ENCODE data around the gene SUGT1.

The SUGT1 gene

DNA sequence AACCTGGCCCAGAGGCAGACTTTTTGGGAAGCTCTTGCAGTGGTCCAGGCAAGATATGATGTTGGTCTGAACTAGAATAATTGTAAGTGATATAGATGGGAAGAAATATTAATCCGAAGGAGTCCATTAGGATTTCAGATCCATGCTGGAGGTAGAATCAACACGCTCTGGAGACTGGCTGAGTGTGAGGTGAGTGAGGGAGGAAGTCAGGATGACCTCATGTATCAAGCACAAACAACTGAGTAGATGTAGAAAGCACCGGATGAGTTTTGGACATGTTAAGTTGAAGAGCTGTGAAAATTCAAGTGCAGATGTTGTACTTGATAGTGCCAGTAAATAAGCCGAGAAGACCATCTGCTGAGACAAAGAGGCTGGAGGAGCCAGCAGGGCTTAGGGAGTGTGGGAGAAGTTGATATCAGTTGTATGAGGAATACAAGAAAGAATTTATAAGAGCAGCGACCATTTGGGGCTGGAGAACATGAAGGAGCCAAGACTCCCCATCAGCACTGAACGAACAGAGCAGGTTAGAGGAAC lies 92.3 kb downstream of the SUGT1 start:
- TF ChIP-seq, protein P1, sequence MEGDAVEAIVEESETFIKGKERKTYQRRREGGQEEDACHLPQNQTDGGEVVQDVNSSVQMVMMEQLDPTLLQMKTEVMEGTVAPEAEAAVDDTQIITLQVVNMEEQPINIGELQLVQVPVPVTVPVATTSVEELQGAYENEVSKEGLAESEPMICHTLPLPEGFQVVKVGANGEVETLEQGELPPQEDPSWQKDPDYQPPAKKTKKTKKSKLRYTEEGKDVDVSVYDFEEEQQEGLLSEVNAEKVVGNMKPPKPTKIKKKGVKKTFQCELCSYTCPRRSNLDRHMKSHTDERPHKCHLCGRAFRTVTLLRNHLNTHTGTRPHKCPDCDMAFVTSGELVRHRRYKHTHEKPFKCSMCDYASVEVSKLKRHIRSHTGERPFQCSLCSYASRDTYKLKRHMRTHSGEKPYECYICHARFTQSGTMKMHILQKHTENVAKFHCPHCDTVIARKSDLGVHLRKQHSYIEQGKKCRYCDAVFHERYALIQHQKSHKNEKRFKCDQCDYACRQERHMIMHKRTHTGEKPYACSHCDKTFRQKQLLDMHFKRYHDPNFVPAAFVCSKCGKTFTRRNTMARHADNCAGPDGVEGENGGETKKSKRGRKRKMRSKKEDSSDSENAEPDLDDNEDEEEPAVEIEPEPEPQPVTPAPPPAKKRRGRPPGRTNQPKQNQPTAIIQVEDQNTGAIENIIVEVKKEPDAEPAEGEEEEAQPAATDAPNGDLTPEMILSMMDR (conservative IDR thresholded peaks at IDR 0.05; ENCODE audit: control insufficient read depth, insufficient read depth, low read depth, low read length), result no peak
- DNase-seq (ENCODE audit: low read depth), result no peak
- H3K4me3 ChIP-seq (ENCODE audit: control insufficient read depth, low read depth, low read length), result no peak overlapping the region

DNA sequence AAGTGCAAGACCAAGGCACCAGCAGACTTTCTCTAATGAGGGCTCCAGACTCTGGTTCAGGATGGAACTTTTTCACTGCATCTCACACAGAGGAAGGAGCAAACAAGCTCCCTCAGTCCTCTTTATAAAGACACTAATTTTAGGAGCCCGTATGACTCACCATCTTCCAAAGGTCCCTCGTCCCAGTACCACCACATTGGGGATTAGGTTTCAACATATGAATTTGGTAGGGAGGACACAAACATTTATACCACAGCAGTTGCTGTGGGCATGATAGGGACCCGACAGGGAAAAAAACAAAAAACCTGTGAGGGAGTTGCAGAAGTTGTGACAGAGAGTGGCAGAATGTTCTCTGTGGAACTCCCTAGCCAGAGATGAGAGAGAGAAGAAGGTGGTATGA lies 93.5 kb downstream of the SUGT1 start:
- TF ChIP-seq, protein P1 (conservative IDR thresholded peaks at IDR 0.05; ENCODE audit: control insufficient read depth, insufficient read depth, low read depth, low read length), result no peak
- H3K4me3 ChIP-seq (ENCODE audit: control insufficient read depth, low read depth, low read length), result no peak overlapping the region
- DNase-seq (ENCODE audit: low read depth), result no peak

DNA sequence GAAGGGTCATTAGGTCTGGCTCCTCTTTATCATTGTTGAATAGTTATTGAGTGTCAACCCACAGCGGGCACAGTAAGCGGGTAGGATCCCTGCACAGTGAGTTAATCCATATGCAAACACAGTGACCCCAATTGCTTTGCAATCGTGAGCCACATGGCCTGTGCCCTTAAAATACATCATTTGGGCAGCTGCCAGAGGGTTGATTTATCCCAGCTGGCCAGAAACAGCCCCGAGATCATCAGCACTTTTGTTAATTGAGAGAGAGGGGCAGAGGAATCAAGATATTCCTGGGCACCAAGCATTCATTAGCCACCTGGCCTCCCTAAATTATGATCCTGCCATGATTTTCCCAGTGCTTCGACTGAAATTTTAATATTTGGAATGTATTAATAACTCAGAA lies 96.8 kb downstream of the SUGT1 start:
- no peak for DNase-seq (ENCODE audit: low read depth)
- H3K4me3 ChIP-seq (ENCODE audit: control insufficient read depth, low read depth, low read length), result no peak overlapping the region
- TF ChIP-seq, protein P1 (conservative IDR thresholded peaks at IDR 0.05; ENCODE audit: control insufficient read depth, insufficient read depth, low read depth, low read length), result no peak

All from fibroblast of mammary gland (primary cell).